SJCRH30 (cell line): ENCODE data around the gene ANKDD1B. TPM values are rescaled to one million over a fixed set of nuclear protein-coding genes. Genes with fewer than 3 reads are reported as not detected.
A peak's percentile ranks its signal among the peaks of the same experiment; 100 is the strongest.
"Not testable (repeated sequence)": the region's sequence is repeated elsewhere in the genome, so short reads cannot be mapped to it uniquely, and the experiment has no call there.

Source experiments
- DNase-seq, 2 experiments: peaks; one replicate each; pipeline ENCODE4 v3.0.0-alpha.2; 2015 to 2020
- H3K27ac ChIP-seq: fragments of 250-450 bp; sonication (Bioruptor Pico); 2 replicates; pipeline ENCODE4 v1.5.1; 2020; ENCODE audit warnings: mild to moderate bottlenecking, moderate library complexity
- H3K27me3 ChIP-seq: fragments of 250-450 bp; sonication (Bioruptor Pico); 2 replicates; pipeline ENCODE4 v1.5.1; 2020; ENCODE audit warnings: mild to moderate bottlenecking, moderate library complexity
- H3K36me3 ChIP-seq: fragments of 250-450 bp; sonication (Bioruptor Pico); 2 replicates; pipeline ENCODE4 v1.5.1; 2020; ENCODE audit warnings: mild to moderate bottlenecking, moderate library complexity
- H3K4me1 ChIP-seq: fragments of 250-450 bp; sonication (Bioruptor Pico); 2 replicates; pipeline ENCODE4 v1.5.1; 2020; ENCODE audit warnings: mild to moderate bottlenecking, moderate library complexity
- H3K4me3 ChIP-seq: fragments of 250-450 bp; sonication (Bioruptor Pico); 2 replicates; pipeline ENCODE4 v1.5.1; 2020; ENCODE audit warnings: mild to moderate bottlenecking, moderate library complexity
- H3K9me3 ChIP-seq: fragments of 250-450 bp; sonication (Bioruptor Pico); replicated peaks from 2 replicates; pipeline ENCODE4 v1.5.1; 2020; ENCODE audit warnings: mild to moderate bottlenecking, moderate library complexity
- total RNA-seq: library from RNA; depleted of rRNA; stranded (reverse); fragments of >200 nt; shearing (Covaris generic); gene quantifications from 2 replicates; pipeline ENCODE4 v1.2.3, GENCODE V29; 2014; rRNA removed

The ANKDD1B gene
- 0.18 TPM in 1 of 2 replicates, not detected in the other for total RNA-seq

DNA sequence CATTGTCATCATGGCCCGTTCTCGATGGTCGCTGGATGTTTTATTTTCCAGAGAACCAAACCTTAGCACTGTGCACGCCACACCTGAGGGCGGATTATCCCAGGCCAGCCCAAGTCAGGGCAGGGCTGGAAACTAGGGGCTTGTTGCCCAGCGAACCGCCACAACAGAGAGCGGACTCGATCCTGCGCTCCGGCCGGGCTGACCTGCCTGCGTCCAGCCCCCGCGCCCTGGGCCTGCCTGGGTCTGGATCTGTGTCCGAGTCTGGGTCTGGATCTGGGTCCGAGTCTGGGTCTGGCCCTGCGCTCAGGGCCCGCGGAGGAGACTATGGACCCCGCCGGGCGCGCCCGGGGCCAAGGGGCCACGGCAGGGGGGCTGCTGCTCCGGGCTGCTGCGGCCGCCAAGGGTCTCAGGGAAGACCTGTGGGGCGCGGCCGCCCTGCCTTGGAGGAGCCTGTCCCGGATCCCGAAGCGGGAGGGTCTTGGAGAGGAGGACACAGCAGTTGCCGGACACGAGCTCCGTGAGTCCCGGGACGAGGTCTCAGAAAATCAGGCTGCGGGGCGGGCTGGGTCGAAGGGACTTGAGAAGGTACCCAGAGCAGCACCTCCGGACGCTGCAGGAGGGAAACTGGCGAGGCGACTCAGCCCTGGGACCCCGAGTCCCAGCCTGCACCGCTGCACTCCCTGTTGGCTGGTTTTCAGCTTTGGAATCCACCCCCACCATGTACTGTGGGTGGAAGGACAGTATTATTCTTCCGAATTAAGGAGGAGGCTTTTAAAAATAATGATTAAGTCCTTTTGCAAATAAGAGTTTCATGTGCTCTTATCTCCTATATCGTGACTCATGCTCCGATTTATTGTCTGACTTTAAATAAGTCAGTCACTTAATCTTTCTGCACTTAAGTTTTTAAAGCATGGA lies at the start of gene ANKDD1B:
ANKDD1B (plus strand) TSS at position 143 of the 915 bp plus-strand sequence; CDS start at position 325, 182 bp downstream.
- Histone ChIP-seq H3K27ac (no peak within 1 kb of the TSS), H3K4me3 (no peak within 1 kb of the TSS), H3K36me3 (no peaks in the 10 kb centered on the region), H3K9me3 (no peaks in the 10 kb centered on the region), H3K27me3 (no peaks in the 10 kb centered on the region), H3K4me1 (peaks cover 21% of the 10 kb centered on the region)
- DNase-seq: no peak

DNA sequence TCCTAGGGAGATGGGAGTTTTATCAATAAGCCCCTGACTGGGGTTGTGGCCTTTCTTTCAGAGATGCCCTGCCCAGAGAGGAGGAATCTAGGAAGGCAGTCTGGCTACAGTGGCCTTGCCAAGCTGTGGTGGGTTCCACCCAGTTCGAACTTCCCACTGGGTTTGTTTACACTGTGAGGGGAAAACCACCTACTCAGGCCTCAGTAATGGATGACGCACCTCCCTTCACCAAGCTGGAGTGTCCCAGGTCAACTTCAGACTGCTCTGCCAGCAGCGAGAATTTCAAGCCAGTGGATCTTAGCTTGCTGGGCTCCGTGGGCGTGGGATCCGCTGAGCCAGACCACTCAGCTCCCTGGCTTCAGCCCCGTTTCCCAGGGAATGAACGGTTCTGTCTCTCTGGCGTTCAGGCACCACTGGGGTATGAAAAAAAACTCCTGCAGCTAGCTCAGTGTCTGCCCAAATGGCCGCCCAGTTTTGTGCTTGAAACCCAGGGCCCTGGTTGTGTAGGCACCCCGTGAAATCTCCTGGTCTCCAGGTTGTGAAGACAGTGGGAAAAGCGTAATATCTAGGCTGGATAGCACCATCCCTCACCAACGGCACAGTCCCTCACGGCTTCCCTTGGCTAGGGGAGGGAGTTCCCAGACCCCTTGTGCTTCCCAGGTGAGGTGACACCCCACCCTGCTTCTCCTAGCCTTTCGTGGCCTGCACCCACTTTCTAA lies 45.1 kb upstream of the ANKDD1B start:
- not testable (repeated sequence) for H3K36me3 ChIP-seq, H3K27me3 ChIP-seq, H3K9me3 ChIP-seq, H3K4me3 ChIP-seq, DNase-seq
- Histone ChIP-seq H3K27ac (peak overlapping the region; percentile 62), H3K4me1 (peaks cover 15% of the 10 kb centered on the region)

- peak overlapping the region; percentile 62 for H3K27ac ChIP-seq
These were observed 44.4 kb upstream of the ANKDD1B start for GRCh38 chr5:75566710-75567309.

GRCh38 chr5:75567710-75568109 lies 43.5 kb upstream of the ANKDD1B start:
- Histone ChIP-seq H3K4me3 (no peak overlapping the region), H3K4me1 (peaks cover 15% of the 10 kb centered on the region), H3K27ac (peak overlapping the region; percentile 62; the same call in 1 of the 2 replicates), H3K9me3 (no peaks in the 10 kb centered on the region), H3K27me3 (no peaks in the 10 kb centered on the region), H3K36me3 (peaks cover 7% of the 10 kb centered on the region)
- no peak for DNase-seq

More at GRCh38 chr5:75566710-75567309, 44.4 kb upstream of the ANKDD1B start:
- peaks cover 15% of the 10 kb centered on the region for H3K4me1 ChIP-seq
- H3K9me3 ChIP-seq: no peaks in the 10 kb centered on the region; the same call in 1 of the 2 replicates
- H3K27me3 ChIP-seq: no peaks in the 10 kb centered on the region
- DNase-seq: peak; percentile 9 to 54
- no peak overlapping the region for H3K4me3 ChIP-seq
- H3K36me3 ChIP-seq: peaks cover 7% of the 10 kb centered on the region

DNA sequence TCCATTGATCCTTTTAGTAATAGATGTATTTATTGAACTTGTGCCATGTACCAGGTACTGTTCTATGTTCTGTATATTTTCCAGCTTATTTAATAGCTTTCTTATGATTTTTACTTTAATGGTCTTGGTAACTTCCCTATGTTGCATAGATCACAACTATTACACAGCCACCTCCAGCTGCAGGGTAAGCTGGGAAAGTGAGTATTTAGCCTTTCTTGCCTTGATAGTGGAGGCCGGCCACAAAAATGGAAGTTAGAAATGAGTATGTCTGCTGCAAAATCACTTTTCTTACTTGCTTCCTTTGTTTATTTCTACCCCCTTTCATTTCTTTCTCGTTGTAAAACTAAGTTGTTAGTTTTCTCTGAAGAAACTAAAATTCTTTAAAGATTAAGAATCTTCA lies 43.1 kb upstream of the ANKDD1B start:
- H3K36me3 ChIP-seq: peaks cover 7% of the 10 kb centered on the region
- no peak overlapping the region for H3K27ac ChIP-seq
- no peaks in the 10 kb centered on the region for H3K9me3 ChIP-seq
- H3K4me1 ChIP-seq: peaks cover 15% of the 10 kb centered on the region
- no peak overlapping the region for H3K4me3 ChIP-seq
- no peaks in the 10 kb centered on the region for H3K27me3 ChIP-seq
- DNase-seq: no peak

- H3K4me3 ChIP-seq: no peak overlapping the region
- no peak for DNase-seq
These were observed 39.7 kb upstream of the ANKDD1B start for GRCh38 chr5:75571547-75571946.

GRCh38 chr5:75574791-75575190 lies 36.5 kb upstream of the ANKDD1B start:
- Histone ChIP-seq H3K36me3 (peaks cover 11% of the 10 kb centered on the region), H3K4me1 (no peaks in the 10 kb centered on the region), H3K4me3 (no peak overlapping the region), H3K27ac (no peak overlapping the region), H3K9me3 (no peaks in the 10 kb centered on the region), H3K27me3 (no peaks in the 10 kb centered on the region)
- no peak for DNase-seq

More at GRCh38 chr5:75571547-75571946, 39.7 kb upstream of the ANKDD1B start:
- H3K4me1 ChIP-seq: peaks cover 13% of the 10 kb centered on the region
- H3K27me3 ChIP-seq: no peaks in the 10 kb centered on the region
- no peak overlapping the region for H3K27ac ChIP-seq
- peaks cover 6% of the 10 kb centered on the region for H3K36me3 ChIP-seq
- no peaks in the 10 kb centered on the region for H3K9me3 ChIP-seq

- peaks cover 16% of the 10 kb centered on the region for H3K36me3 ChIP-seq
- H3K9me3 ChIP-seq: not testable (repeated sequence)
These were observed 33.0 kb upstream of the ANKDD1B start for GRCh38 chr5:75578280-75578679.

DNA sequence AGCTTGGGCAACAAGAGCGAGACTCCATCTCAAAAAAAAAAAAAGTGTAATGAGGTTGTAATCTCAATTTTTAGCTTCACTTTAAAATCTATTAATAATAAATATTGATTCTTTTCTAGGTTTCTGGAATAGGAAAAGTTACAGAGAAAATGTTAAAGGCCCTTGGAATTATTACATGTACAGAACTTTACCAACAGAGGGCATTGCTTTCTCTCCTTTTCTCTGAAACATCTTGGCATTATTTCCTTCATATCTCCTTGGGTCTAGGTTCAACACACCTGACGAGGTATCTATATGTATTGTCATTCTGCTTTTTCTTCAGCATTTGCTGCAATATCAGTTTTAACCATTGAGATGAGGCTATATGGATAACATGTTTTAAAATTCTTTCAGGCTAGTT lies 26.6 kb upstream of the ANKDD1B start:
- H3K4me3 ChIP-seq: no peak overlapping the region
- H3K27ac ChIP-seq: no peak overlapping the region
- H3K27me3 ChIP-seq: no peaks in the 10 kb centered on the region
- no peak for DNase-seq
- no peaks in the 10 kb centered on the region for H3K4me1 ChIP-seq
- peaks cover 20% of the 10 kb centered on the region for H3K36me3 ChIP-seq
- H3K9me3 ChIP-seq: no peaks in the 10 kb centered on the region

More at GRCh38 chr5:75578280-75578679, 33.0 kb upstream of the ANKDD1B start:
- H3K4me3 ChIP-seq, DNase-seq, H3K4me1 ChIP-seq, H3K27ac ChIP-seq, H3K27me3 ChIP-seq: not testable (repeated sequence)

DNA sequence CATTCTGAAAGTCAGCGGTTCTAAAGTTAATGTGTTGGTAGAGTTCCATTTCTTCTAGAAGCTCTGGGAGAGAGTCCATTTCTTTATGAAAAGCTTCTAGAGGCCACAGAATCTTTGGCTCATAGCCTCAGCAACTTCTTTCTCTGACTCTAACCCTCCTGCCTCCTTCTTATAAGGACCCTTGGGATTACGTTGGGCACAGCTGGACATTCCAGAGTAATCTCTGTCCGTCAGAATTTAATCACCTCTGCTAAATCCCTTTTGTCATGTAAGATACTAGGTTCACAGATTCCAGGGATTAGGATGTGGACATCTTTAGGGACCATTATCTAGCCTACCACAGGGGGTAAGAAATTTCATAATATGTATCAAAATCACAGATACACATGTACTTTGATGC lies 22.6 kb upstream of the ANKDD1B start:
- H3K9me3 ChIP-seq: no peaks in the 10 kb centered on the region
- H3K27ac ChIP-seq: no peak overlapping the region
- no peaks in the 10 kb centered on the region for H3K27me3 ChIP-seq
- DNase-seq: peak; percentile 15 to 23
- H3K4me3 ChIP-seq: no peak overlapping the region
- H3K36me3 ChIP-seq: peaks cover 8% of the 10 kb centered on the region
- no peaks in the 10 kb centered on the region for H3K4me1 ChIP-seq

- no peak overlapping the region for H3K27ac ChIP-seq
- H3K9me3 ChIP-seq: no peaks in the 10 kb centered on the region
- DNase-seq: no peak
- peaks cover 17% of the 10 kb centered on the region; the same call in 1 of the 2 replicates for H3K36me3 ChIP-seq
- no peaks in the 10 kb centered on the region for H3K4me1 ChIP-seq
- H3K27me3 ChIP-seq: no peaks in the 10 kb centered on the region
- H3K4me3 ChIP-seq: no peak overlapping the region
These were observed 10.7 kb upstream of the ANKDD1B start for GRCh38 chr5:75600535-75600934.

GRCh38 chr5:75601567-75601966 lies 9.7 kb upstream of the ANKDD1B start:
- no peak for DNase-seq
- no peak overlapping the region for H3K27ac ChIP-seq
- no peak overlapping the region for H3K4me3 ChIP-seq
- no peaks in the 10 kb centered on the region for H3K27me3 ChIP-seq
- H3K4me1 ChIP-seq: no peaks in the 10 kb centered on the region
- H3K36me3 ChIP-seq: peaks cover 17% of the 10 kb centered on the region; the same call in 1 of the 2 replicates
- no peaks in the 10 kb centered on the region for H3K9me3 ChIP-seq

DNA sequence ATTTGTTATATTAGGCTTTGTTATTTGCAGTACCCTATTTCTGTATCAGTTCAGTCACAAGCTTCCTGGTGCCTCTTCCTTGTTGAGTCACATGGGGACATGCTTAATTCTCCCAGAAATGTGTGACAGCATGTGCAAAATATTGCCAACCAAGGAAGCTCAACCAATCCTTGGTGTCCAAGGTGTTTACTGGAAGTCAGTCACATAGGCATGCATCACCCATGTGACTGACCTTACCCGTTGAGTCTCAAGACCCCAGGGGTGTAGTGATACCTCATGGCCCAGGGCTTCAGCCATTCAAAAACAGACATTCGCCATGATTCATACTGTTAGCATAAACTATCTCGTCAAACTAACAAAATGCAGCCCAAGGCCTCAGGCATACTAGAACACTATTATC lies 9.3 kb upstream of the ANKDD1B start:
- no peak overlapping the region for H3K27ac ChIP-seq
- no peaks in the 10 kb centered on the region for H3K4me1 ChIP-seq
- peaks cover 17% of the 10 kb centered on the region; the same call in 1 of the 2 replicates for H3K36me3 ChIP-seq
- H3K9me3 ChIP-seq: no peaks in the 10 kb centered on the region
- DNase-seq: no peak
- H3K4me3 ChIP-seq: no peak overlapping the region
- H3K27me3 ChIP-seq: no peaks in the 10 kb centered on the region

DNA sequence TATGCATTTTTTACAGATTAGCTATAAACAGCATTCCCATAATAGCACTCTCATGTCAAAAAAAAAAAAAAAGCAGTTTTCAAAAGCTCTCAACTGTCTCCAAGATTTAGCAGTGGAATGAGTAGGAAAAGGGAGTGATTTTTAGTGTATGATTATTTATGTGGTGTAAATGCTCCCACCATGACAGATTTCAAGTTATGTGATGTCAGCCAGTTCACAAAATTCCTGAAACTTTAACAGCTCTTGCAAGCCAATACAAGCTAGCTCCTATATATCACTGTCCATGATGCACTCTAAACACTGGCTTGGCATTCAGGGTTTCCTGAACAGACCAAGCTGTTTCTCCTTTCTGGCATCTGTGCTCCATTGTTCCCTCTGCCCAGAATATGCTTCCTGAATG lies 7.9 kb upstream of the ANKDD1B start:
- Histone ChIP-seq H3K36me3 (peaks cover 11% of the 10 kb centered on the region; the same call in 1 of the 2 replicates), H3K27ac (no peak overlapping the region)
- DNase-seq: no peak

More for the DNA sequence above, 7.9 kb upstream of the ANKDD1B start:
- Histone ChIP-seq H3K9me3 (no peaks in the 10 kb centered on the region), H3K4me1 (no peaks in the 10 kb centered on the region), H3K27me3 (no peaks in the 10 kb centered on the region), H3K4me3 (no peak overlapping the region)
